Gastroesophageal sphincter (tissue), 4 donors: ENCODE data around the gene SMKR1. TPM values are rescaled to one million over a fixed set of nuclear protein-coding genes. Genes with fewer than 3 reads are reported as not detected.

Source experiments
- ATAC-seq: fragments of 150-250 bp; one replicate; pipeline ENCODE4 v1.9.1; 2016; ENCODE audit warnings: mild to moderate bottlenecking, moderate library complexity
- H3K27ac ChIP-seq, 4 donors: fragments of 200-600 bp; sonication (generic) in 3 of 4; 1 replicate in 3 of 4; 2 replicates in 1 of 4; pipeline ENCODE4 v1.5.1; 2016 to 2019
- H3K27me3 ChIP-seq: fragments of 200-600 bp; sonication (generic); one replicate; pipeline ENCODE4 v1.5.1; 2019
- H3K36me3 ChIP-seq, 2 donors: fragments of 200-600 bp; sonication (generic); one replicate each; pipeline ENCODE4 v1.5.1; 2019; ENCODE audit warnings: control low read depth in 1 of 2
- H3K4me1 ChIP-seq, 3 donors: fragments of 200-600 bp; sonication (generic); 1 replicate in 2 of 3; 2 replicates in 1 of 3; pipeline ENCODE4 v1.5.1; 2016 to 2019; ENCODE audit warnings: control low read depth in 2 of 3
- H3K4me3 ChIP-seq, 2 donors: fragments of 200-600 bp; sonication (generic); one replicate each; pipeline ENCODE4 v1.5.1; 2019; ENCODE audit warnings: mild to moderate bottlenecking in 1 of 2, moderate library complexity in 1 of 2
- H3K9me3 ChIP-seq, 3 donors: fragments of 200-600 bp; sonication (generic); one replicate each; pipeline ENCODE4 v1.5.1; 2017 to 2019; ENCODE audit warnings: control low read depth in 2 of 3
- EP300 ChIP-seq: sonication (generic); formaldehyde crosslinking; IDR thresholded peaks from one replicate; pipeline ENCODE4 v1.6.1; 2017; ENCODE audit warnings: antibody characterized with exemption, mild to moderate bottlenecking
- POLR2A ChIP-seq, 2 donors: fragments of 450-650 bp; IDR thresholded peaks; one replicate each; pipeline ENCODE4 v1.6.1; 2017; ENCODE audit warnings: antibody characterized with exemption in 2 of 2, mild to moderate bottlenecking in 2 of 2, moderate library complexity in 1 of 2
- POLR2AphosphoS5 ChIP-seq: sonication (generic); formaldehyde crosslinking; IDR thresholded peaks from one replicate; pipeline ENCODE4 v1.6.1; 2017; ENCODE audit warnings: antibody characterized with exemption
- WGBS, 2 donors: methylation state at CpG; one replicate each; pipeline ENCODE4 v1.1.5; 2018; ENCODE audit warnings: low coverage in 1 of 2; 5-methylcytosine and 5-hydroxymethylcytosine counted together
- small RNA-seq, 4 donors: library from RNA; depleted of rRNA; stranded (forward); fragments of <200 nt; gene quantifications; one replicate each; pipeline ENCODE3, GENCODE V24; 2016
- total RNA-seq, 4 donors: library from RNA; depleted of rRNA; stranded (reverse); fragments of >200 nt; gene quantifications; one replicate each; pipeline ENCODE4 v1.1.0, GENCODE V29; 2016
- TF ChIP-seq, protein P1 (sequence below), 4 experiments: fragments of 200-600 bp in 2 of 4; fragments of 450-650 bp in 2 of 4; sonication (generic) in 1 of 4; IDR thresholded peaks; one replicate each; pipeline ENCODE4 v1.5.1; 2017 to 2019; ENCODE audit warnings: antibody characterized with exemption in 4 of 4, mild to moderate bottlenecking in 2 of 4, moderate library complexity in 2 of 4

SMKR1 gene
- total RNA-seq, 4 donors from 2014 or later, result not detected

DNA sequence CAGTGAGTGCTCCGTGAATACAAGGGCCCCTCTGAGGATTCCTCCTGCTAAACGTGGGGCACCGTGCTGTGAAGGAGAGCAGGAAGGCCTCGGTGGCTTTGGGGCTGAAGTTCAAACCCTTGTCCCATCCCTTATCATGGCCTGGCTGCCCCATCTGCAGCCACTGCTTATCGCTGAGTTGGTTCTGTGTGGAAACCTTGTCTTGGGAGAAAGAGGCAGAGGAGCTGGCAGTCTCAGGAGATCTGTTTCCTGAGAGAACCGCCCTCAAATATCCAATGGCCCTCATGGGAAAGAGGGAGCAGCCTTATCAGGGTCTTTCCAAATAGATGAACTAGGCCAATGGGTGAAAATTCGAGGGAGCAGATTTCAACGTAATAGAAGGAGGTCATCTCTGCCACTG lies 57.2 kb downstream of the SMKR1 start:
- Histone ChIP-seq H3K27ac (no peak overlapping the region), H3K4me1 (no peaks in the 10 kb centered on the region), H3K4me3 (no peak overlapping the region), H3K9me3 (no peaks in the 10 kb centered on the region), H3K36me3 (no peaks in the 10 kb centered on the region), H3K27me3 (peaks cover 45% of the 10 kb centered on the region)
- no peak for ATAC-seq
- WGBS, 2 donors, result 74 to 75% methylated on average over 7 of the region's 8 CpGs
- TF ChIP-seq POLR2AphosphoS5 (no peak), EP300 (no peak), POLR2A (IDR thresholded peaks at IDR 0.05) (no peak)
- TF ChIP-seq, protein P1, sequence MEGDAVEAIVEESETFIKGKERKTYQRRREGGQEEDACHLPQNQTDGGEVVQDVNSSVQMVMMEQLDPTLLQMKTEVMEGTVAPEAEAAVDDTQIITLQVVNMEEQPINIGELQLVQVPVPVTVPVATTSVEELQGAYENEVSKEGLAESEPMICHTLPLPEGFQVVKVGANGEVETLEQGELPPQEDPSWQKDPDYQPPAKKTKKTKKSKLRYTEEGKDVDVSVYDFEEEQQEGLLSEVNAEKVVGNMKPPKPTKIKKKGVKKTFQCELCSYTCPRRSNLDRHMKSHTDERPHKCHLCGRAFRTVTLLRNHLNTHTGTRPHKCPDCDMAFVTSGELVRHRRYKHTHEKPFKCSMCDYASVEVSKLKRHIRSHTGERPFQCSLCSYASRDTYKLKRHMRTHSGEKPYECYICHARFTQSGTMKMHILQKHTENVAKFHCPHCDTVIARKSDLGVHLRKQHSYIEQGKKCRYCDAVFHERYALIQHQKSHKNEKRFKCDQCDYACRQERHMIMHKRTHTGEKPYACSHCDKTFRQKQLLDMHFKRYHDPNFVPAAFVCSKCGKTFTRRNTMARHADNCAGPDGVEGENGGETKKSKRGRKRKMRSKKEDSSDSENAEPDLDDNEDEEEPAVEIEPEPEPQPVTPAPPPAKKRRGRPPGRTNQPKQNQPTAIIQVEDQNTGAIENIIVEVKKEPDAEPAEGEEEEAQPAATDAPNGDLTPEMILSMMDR (IDR thresholded peaks at IDR 0.05), result no peak

- Histone ChIP-seq H3K4me3 (no peak overlapping the region), H3K36me3 (no peaks in the 10 kb centered on the region), H3K9me3 (no peaks in the 10 kb centered on the region), H3K27me3 (peaks cover 36% of the 10 kb centered on the region), H3K27ac (no peak overlapping the region), H3K4me1 (no peaks in the 10 kb centered on the region)
- ATAC-seq, result no peak
- 51 to 55% methylated on average over 5 of the region's 5 CpGs for WGBS, 2 donors
- TF ChIP-seq POLR2A (IDR thresholded peaks at IDR 0.05), result no peak
- no peak for TF ChIP-seq EP300
- TF ChIP-seq, protein P1 (IDR thresholded peaks at IDR 0.05), result no peak
- no peak for TF ChIP-seq POLR2AphosphoS5
Observed at GRCh38 chr7:129560831-129561230, 58.5 kb downstream of the SMKR1 start.

DNA sequence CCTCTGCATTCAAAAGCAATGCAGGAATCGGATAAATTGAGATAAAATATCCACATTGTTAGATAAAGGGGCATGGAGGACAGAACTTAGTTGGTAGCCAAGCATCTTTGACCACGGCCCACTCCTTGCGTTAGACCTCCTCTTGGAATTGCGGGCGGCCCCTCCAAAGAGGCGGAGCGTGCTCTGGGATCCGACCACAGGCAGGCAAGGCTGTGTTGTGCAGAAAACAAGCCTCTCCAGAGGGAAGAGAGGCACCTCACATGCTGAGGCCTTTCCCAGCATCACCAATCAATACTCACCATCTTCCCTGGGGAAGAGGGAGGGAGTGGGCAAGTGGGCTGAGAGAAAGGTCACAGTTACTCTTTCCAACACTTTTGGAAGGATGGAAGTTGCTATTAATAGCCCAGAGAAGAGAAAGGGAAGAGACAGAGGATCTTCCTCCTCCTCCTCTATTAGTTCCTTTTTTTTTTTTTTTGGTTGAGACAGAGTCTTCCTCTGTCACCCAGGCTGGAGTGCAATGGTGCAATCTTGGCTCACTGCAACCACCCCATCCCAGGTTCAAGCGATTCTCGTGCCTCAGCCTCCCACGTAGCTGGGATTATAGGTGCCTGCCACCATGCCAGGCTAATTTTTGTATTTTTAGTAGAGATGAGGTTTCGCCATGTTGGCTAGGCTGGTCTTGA lies 59.5 kb downstream of the SMKR1 start:
- H3K4me1 ChIP-seq, result no peaks in the 10 kb centered on the region
- H3K4me3 ChIP-seq, result no peak overlapping the region
- no peaks in the 10 kb centered on the region for H3K36me3 ChIP-seq
- H3K9me3 ChIP-seq, result no peaks in the 10 kb centered on the region
- no peak overlapping the region for H3K27ac ChIP-seq
- H3K27me3 ChIP-seq, result peaks cover 30% of the 10 kb centered on the region
- TF ChIP-seq POLR2A (IDR thresholded peaks at IDR 0.05), result no peak
- TF ChIP-seq, protein P1 (IDR thresholded peaks at IDR 0.05), result no peak
- no peak for TF ChIP-seq POLR2AphosphoS5
- no peak for TF ChIP-seq EP300
- WGBS, 2 donors, result 44 to 61% methylated on average over 7 to 8 of the region's 12 CpGs
- ATAC-seq, result no peak

Small RNA genes within 50 kb of the gene (small RNA-seq; reads per million reads assigned to genes)
- gene RNU1-72P (0 reads per million in 4 donors), gene SNRPGP3 (0 reads per million in 4 donors)

Other genes with a start within 250 kb of the SMKR1 start
- gene STRIP2, start 68.1 kb upstream of the SMKR1 start, total RNA-seq, result 1 to 10 TPM; 1.2 to 2.6 (median 1.9) TPM
- gene NRF1, start 109.2 kb downstream of the SMKR1 start, total RNA-seq, result 10 to 100 TPM in 3 of 4 donors, 1 to 10 TPM in 1; 7.8 to 20.5 (median 17.0) TPM